NAMALWA (cell line): ENCODE data around the gene FAM78A.

Experiments
- DNase-seq: peaks from one replicate; pipeline ENCODE4 v3.0.0-alpha.2; 2015; ENCODE audit warnings: low spot score

FAM78A gene, protein sequence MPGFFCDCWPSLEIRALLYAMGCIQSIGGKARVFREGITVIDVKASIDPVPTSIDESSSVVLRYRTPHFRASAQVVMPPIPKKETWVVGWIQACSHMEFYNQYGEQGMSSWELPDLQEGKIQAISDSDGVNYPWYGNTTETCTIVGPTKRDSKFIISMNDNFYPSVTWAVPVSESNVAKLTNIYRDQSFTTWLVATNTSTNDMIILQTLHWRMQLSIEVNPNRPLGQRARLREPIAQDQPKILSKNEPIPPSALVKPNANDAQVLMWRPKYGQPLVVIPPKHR

DNA sequence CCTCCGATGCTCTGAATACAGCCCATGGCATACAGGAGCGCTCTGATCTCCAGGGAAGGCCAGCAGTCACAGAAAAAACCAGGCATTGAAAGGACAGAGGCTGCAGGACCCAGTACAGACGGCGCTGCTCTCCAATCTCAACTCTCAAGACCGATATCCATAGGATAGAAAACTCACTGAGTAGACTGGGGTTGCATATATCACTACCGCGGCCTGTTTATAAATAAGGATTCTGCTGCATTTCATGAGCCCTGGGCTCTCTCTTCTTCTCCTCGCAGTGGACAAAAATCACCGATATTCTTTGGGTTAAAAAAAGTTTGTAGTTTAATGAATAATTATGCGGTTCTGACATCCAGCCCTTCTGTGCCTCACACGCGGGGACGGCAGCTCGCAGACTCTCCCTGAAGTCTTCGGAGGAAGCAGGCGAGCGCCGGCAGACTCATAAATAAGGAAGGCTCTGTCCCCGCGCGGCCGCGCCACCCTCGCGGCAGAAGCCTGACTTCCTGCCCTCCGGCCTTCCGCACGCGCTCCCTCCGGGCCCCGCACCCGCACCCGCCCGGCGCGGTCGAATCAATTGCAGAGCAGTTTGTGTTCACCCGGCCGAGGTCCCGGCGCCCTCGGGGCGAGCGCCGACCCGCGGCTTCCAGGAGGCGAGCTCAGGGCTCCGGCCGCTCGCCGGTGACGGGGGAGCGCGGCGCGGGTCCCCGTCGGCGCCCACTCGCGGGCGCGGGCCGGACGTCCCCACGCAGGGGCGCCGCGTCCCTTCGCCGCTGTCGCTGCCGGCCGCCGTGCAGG is at the start of gene FAM78A:
Gene FAM78A (minus strand): TSS at position 417 of the 795 bp plus-strand sequence. CDS start 331 bp downstream, at position 86.
- DNase-seq, result peak; percentile 75

GRCh38 chr9:131324736-131325679 is 48.7 kb upstream of the FAM78A start:
- DNase-seq, result no peak

- DNase-seq, result no peak
Observed at GRCh38 chr9:131323629-131324028, 47.3 kb upstream of the FAM78A start.

DNA sequence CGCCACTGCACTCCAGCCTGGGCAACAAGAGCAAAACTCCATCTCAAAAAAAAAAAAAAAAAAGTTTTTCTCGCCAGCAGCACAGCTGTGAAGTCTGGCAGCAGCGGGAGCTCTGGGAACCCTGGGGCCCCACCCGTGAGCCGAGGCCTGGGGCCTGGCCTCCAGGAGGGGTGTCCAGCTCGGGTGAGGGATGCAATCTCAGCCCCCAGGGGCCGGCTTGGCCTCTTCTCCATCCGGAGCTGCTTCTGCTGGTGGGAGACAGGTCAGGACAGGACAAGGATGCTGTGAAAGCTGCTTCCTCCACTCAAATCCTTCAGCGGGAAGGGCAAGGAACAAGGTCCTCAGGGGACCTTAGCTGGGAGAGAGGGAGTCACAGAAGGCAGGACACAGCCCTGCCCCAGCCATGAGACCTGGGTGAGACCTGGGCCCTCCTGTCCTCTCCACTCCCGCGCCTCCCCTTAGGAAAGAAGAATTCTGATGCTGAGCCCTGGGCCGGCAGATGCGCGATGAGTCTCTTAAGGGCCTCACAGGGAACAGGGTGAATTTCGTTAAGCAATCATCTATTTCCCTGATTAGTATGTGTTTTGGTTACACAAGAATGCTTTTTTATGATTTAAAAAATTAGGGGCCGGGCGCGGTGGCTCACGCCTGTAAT is 43.8 kb upstream of the FAM78A start:
- DNase-seq, result no peak

DNA sequence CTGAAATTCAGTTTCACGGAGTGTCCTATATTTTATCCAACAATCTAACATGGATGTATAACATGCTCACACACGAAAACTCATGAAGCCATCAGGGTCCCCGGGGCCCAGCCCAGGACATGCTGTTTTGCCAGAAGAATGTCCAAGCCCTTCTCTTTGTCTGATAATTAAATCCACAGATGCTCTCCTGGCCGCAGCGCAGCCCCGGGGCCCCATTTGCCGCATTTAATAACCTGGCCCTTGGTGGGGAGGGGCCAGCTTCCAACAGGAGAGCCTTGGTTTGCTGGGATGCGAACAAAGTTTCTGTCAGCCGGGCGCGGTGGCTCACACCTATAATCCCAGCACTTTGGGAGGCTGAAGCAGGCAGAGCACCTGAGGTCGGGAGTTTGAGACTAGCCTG is 43.2 kb upstream of the FAM78A start:
- DNase-seq, result no peak

GRCh38 chr9:131318231-131319085 is 42.1 kb upstream of the FAM78A start:
- no peak for DNase-seq

DNA sequence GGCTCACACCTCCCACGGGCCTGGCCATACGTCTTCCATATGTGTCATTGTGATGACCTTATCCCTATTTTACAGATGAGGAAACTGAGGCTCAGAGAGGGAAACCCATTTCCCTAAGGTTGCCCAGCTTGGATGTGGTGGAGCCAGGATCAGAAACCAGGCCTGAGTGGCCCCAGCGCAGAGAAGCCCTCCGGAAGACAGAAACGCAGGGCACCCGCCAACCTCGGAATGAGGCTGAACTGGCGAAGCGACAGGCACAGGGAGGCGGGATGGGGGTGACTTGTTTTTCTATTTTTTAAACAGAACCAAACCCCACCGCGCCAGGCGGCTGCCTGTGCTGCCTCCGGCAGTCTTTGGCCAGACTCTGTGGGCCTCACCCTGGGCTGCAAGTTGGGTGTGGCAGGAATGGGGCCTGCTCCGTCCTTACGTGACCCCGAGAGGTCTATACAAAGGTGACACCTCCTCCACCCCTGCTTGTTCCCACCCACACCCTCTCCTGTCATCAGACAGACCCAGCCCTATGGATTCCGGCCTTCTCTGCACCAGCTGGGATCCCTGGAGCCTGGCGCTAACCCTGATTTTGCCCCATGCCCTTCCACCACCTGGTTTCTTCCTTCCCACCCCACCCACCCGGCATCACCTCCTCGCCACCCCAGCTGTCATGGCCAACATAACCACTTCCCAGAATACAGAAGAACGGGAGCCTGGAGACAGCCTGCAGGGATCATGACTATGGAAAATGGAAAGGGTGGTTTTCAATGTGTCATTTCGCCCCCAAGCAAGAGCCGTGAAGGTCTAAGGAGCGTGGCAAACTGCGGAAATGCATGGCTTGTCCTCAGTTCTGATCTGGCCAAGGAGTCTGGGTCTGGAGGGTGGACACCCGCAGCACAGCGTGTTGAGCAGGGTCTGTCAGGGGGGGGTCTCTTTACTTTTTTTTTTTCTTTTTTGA is 36.8 kb upstream of the FAM78A start:
- no peak for DNase-seq

GRCh38 chr9:131312246-131312645 is 35.9 kb upstream of the FAM78A start:
- DNase-seq, result no peak

DNA sequence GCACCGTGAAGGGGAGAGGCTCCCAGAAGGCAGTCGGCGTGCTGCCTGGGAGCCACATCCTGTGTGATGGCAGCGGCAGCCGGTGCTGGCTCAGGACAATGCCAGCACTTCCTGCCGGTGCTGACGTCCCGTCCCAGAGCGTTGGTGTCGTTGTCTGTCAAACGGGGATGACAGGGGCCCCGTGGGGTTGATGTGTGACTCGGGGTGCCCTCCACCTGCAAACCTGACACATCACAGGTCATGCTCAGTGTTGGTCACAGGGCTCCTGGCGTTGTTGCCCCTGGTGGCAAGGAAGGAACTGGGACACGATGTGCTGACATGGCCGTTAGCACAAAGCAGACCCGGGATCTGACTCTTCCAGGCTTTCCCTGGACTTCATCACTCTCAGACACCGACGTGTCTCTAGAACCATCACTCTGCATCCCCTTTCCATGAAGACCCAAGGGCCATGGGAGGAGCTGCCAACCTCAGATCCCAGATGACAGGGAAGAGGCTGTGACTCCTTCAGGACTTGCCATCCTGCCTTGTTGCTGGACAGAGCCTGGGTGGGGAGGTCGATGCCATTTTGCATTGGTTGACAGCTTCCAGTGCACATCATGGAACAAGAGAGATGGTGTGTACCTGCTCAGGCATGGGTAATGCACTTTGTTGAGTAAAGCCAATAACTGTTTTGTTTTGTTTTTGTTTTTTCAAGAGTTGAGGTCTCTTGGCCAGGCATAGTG is 34.7 kb upstream of the FAM78A start:
- DNase-seq, result no peak

DNA sequence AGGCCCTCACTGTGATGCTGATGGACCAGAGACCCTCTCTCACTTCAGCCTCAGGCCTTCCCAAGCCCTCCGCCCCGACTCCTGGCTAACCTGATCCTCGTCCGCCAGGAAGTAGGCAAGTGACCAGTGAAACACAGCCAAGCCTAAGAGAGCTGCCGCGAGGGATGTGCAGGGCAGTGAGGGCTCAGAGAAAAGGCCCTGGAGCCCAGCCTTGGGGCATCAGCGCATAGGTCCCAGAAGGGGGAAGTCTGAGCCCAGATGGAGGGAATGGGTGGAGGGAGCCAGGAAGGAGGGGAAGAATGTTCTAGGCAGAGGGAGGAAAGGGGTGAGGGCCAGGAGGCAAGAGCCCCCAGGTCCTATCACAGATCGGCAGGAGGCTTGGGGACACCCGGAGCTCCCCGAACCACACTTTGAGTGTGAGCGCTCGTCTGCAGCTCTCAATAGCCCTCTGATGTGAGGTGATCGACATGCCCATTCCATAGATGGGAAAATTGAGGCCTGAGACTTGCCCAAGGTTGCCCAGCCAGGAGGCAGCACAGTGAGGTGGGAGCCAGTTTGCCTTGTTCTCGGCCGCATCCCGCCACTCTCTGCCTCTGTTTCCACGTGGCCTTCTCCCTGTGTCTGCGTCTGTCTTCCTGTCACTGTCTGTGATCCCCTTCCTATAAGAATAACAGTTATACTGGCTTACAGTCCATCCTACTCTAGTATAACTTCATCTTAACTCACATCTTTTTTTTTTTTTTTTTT is 33.4 kb upstream of the FAM78A start:
- DNase-seq, result no peak

- DNase-seq, result no peak
Observed at GRCh38 chr9:131308906-131309529, 32.7 kb upstream of the FAM78A start.

DNA sequence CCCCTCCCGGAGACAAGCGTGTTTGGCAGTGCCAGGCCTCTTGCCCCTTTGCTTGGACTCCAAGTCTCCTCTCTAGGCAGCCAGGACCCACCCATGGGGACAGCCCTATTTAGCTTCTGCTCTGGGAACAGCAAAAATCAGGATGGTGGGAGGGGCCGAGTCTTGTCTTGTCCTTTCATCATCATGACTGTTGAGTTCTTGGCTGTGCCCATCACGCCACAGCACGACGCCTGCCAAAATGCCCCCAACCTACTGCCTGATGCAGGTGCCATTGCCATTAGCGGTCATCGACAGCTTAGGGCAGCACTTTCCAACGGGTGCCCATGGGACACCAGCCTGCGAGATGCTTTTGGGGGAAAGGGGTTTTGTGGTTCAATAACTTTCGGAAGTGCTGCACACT is 32.1 kb upstream of the FAM78A start:
- no peak for DNase-seq

DNA sequence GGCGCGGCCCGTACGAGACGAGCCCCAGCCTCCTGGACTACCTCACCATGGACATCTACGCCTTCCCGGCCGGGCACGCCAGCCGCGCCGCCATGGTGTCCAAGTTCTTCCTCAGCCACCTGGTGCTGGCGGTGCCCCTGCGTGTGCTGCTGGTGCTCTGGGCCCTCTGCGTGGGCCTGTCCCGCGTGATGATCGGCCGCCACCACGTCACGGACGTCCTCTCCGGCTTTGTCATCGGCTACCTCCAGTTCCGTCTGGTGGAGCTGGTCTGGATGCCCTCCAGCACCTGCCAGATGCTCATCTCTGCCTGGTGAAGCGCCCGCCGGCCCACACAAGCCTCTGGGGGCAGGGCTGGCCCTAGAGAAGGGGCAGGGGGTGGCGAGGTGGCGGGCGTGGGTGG is 31.7 kb upstream of the FAM78A start:
- no peak for DNase-seq

- no peak for DNase-seq
Observed at GRCh38 chr9:131306397-131307004, 30.2 kb upstream of the FAM78A start.

DNA sequence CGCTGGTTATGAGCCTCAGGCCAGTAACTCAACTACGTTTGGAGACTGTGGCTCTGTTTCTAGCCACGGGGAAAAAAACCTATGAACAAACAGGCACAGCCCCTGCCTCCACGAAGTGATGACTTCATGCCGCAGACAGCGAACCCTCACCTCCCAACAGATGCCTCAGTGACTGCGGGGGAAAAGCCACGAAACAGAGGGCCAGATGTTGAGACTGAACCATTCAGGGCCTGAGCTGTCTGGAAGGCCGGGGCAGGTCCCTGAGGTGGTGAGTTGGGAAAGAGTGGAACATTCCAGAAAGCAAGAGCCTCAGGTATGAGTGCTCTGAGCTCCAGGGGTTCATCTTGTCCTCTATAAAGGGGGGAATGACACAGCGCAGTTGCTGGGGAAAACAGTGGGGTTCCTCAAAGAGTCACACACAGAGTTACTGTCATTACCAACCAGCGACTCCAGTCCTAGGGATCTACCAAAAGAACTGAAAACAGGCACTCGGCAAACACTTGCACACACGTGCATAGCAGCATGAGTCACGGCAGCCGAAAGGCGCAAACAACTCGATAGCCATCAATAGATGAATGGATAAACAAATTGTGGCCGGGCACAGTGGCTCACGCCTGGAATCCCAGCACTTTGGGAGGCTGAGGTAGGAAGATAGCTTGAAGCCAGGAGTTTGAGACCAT is 28.5 kb upstream of the FAM78A start:
- DNase-seq, result no peak

- DNase-seq, result no peak
Observed at GRCh38 chr9:131303381-131304321, 27.3 kb upstream of the FAM78A start.
